Sciatic nerve (tissue), 2 donors: ENCODE data around the gene KCNS1. TPM values are rescaled to one million over a fixed set of nuclear protein-coding genes. Genes with fewer than 3 reads are reported as not detected.

ENCODE experiments used
- ATAC-seq: fragments of 200-7000 bp; cut with Tn5 transposase; one replicate; pipeline ENCODE4 v1.9.1; 2020; ENCODE audit warnings: mild to moderate bottlenecking, moderate library complexity
- DNase-seq: peaks from one replicate; pipeline ENCODE4 v3.0.0-alpha.2; 2020; ENCODE audit warnings: low spot score
- intact Hi-C: fragments of 100-400 bp; cut with DNase I; formaldehyde crosslinking; loops from one replicate; pipeline ENCODE4 v1.14.2; 2022
- total RNA-seq: library from RNA; stranded (reverse); fragmentation: NEBNext Ultra II Directional; extraction: Animal tissue kit (Norgen Biotek cat#: 25700); gene quantifications from one replicate; pipeline ENCODE4 v1.2.1, GENCODE V29; 2021
- donor health status: DM: no; HTN: no; CAD: no.
- donor health status: DM: no; HTN: no; CAD: no.

Gene KCNS1
- total RNA-seq, 1 donor from 2014 or later: not detected

GRCh38 chr20:45111799-45112471, 11.0 kb upstream of the KCNS1 start:
- no peak for ATAC-seq
- intact Hi-C loops: no loop called here
- no peak for DNase-seq

- intact Hi-C loops: no loop called here
- no peak for ATAC-seq
- DNase-seq: no peak
Observed at GRCh38 chr20:45111285-45111684, 10.4 kb upstream of the KCNS1 start.

- DNase-seq: peak; percentile 34
- intact Hi-C loops: no loop called here
- ATAC-seq: no peak
Observed at GRCh38 chr20:45110301-45110700, 9.4 kb upstream of the KCNS1 start.

GRCh38 chr20:45109634-45110033, 8.7 kb upstream of the KCNS1 start:
- no peak for DNase-seq
- no peak for ATAC-seq
- intact Hi-C loops: no loop called here

GRCh38 chr20:45105317-45105716, 4.4 kb upstream of the KCNS1 start:
- DNase-seq (no peak), ATAC-seq (no peak)
- intact Hi-C loops: no loop called here

GRCh38 chr20:45104786-45105185, 3.9 kb upstream of the KCNS1 start:
- intact Hi-C loops: no loop called here
- ATAC-seq (no peak), DNase-seq (no peak)

- intact Hi-C loops: no loop called here
- ATAC-seq: no peak
- DNase-seq: no peak
Observed at GRCh38 chr20:45103072-45103471, 2.1 kb upstream of the KCNS1 start.

GRCh38 chr20:45101333-45101850, 465 bp upstream of the KCNS1 start:
- no peak for DNase-seq
- ATAC-seq: no peak
- intact Hi-C loops: no loop called here

- ATAC-seq (no peak), DNase-seq (no peak)
- intact Hi-C loops: loop anchor here (5.0 kb wide), 1 partner anchor 56 kb away; no protein-coding TSS in a partner anchor
Observed at GRCh38 chr20:45098103-45098773, 2.7 kb downstream of the KCNS1 start.

- intact Hi-C loops: loop anchor here (5.0 kb wide), 1 partner anchor 55 kb away; no protein-coding TSS in a partner anchor
- DNase-seq: no peak
- ATAC-seq: peak; percentile 37
Observed at GRCh38 chr20:45097485-45098102, 3.3 kb downstream of the KCNS1 start.

GRCh38 chr20:45096781-45097180, 4.1 kb downstream of the KCNS1 start:
- DNase-seq (no peak), ATAC-seq (no peak)
- intact Hi-C loops: loop anchor here (5.0 kb wide), 1 partner anchor 54 kb away; no protein-coding TSS in a partner anchor

- intact Hi-C loops: loop anchor here (5.0 kb wide), 1 partner anchor 54 kb away; no protein-coding TSS in a partner anchor
- peak; percentile 64 for ATAC-seq
- DNase-seq: peak; percentile 71
Observed at GRCh38 chr20:45095805-45096238, 5.1 kb downstream of the KCNS1 start.

GRCh38 chr20:45094864-45095574, 5.9 kb downstream of the KCNS1 start:
- intact Hi-C loops: loop anchor here (5.0 kb wide), 1 partner anchor 53 kb away; no protein-coding TSS in a partner anchor

GRCh38 chr20:45094201-45094600, 6.7 kb downstream of the KCNS1 start:
- DNase-seq: no peak
- ATAC-seq: no peak
- intact Hi-C loops: no loop called here

More at GRCh38 chr20:45094864-45095574, 5.9 kb downstream of the KCNS1 start:
- no peak for DNase-seq
- no peak for ATAC-seq

GRCh38 chr20:45092898-45093297, 8.0 kb downstream of the KCNS1 start:
- intact Hi-C loops: no loop called here
- DNase-seq (no peak), ATAC-seq (no peak)

- intact Hi-C loops: no loop called here
- ATAC-seq (no peak), DNase-seq (no peak)
Observed at GRCh38 chr20:45091366-45091765, 9.6 kb downstream of the KCNS1 start.

- DNase-seq (no peak), ATAC-seq (no peak)
- intact Hi-C loops: no loop called here
Observed at GRCh38 chr20:45090481-45090880, 10.4 kb downstream of the KCNS1 start.

GRCh38 chr20:45088247-45088646, 12.7 kb downstream of the KCNS1 start:
- DNase-seq: no peak
- no peak for ATAC-seq
- intact Hi-C loops: no loop called here

GRCh38 chr20:45087814-45088213, 13.1 kb downstream of the KCNS1 start:
- ATAC-seq (no peak), DNase-seq (no peak)
- intact Hi-C loops: no loop called here
